Measurements from ENCODE around the gene RPL35.

GRCh38 chr9:124818431-124819281 is 43.1 kb downstream of the RPL35 start:
- no peak for TF ChIP-seq CTCF (IDR thresholded peaks at IDR 0.05)
- TF ChIP-seq POLR2A (IDR thresholded peaks at IDR 0.05), result no peak

Measured in testis (tissue), 2 donors.